Transverse colon (tissue), 4 donors: ENCODE measurements around the gene CNTNAP2. TPM values are rescaled to one million over a fixed set of nuclear protein-coding genes. Genes with fewer than 3 reads are reported as not detected.

Experiments
- DNase-seq: peaks from one replicate; pipeline ENCODE4 v3.0.0-alpha.2; 2019
- H3K27ac ChIP-seq, 4 donors: fragments of 200-600 bp; sonication (generic); 2 replicates each; pipeline ENCODE4 v1.5.1; 2016 to 2018; ENCODE audit warnings: inconsistent platforms in 4 of 4
- H3K27me3 ChIP-seq: fragments of 200-600 bp; sonication (generic); 2 replicates; pipeline ENCODE4 v1.5.1; 2017; ENCODE audit warnings: inconsistent platforms
- H3K36me3 ChIP-seq, 4 donors: fragments of 200-600 bp; sonication (generic); 2 replicates each; pipeline ENCODE4 v1.5.1; 2017 to 2019; ENCODE audit warnings: inconsistent platforms in 4 of 4
- H3K4me1 ChIP-seq, 4 donors: fragments of 200-600 bp; sonication (generic); 2 replicates each; pipeline ENCODE4 v1.5.1; 2017 to 2020; ENCODE audit warnings: inconsistent platforms in 4 of 4
- H3K4me3 ChIP-seq, 4 donors: fragments of 200-600 bp; sonication (generic); 1 replicate in 1 of 4; 2 replicates in 3 of 4; pipeline versions ENCODE4 v1.5.1 to v1.6.1; 2017 to 2019; ENCODE audit warnings: inconsistent platforms in 4 of 4
- H3K9me3 ChIP-seq, 2 donors: fragments of 200-600 bp; sonication (generic); 2 replicates each; pipeline ENCODE4 v1.5.1; 2017 to 2019; ENCODE audit warnings: inconsistent platforms in 2 of 2
- EP300 ChIP-seq: sonication (generic); formaldehyde crosslinking; IDR thresholded peaks from one replicate; pipeline ENCODE4 v1.6.1; 2017; ENCODE audit warnings: antibody characterized with exemption, low read depth
- POLR2A ChIP-seq: fragments of 450-650 bp; IDR thresholded peaks from one replicate; pipeline ENCODE4 v1.6.1; 2016; ENCODE audit warnings: antibody characterized with exemption, mild to moderate bottlenecking, moderate library complexity
- POLR2AphosphoS5 ChIP-seq, 3 donors: sonication (generic); formaldehyde crosslinking; IDR thresholded peaks; one replicate each; pipeline ENCODE4 v1.6.1; 2016; ENCODE audit warnings: antibody characterized with exemption in 3 of 3
- WGBS, 2 donors: methylation state at CpG; one replicate each; pipeline ENCODE4 v1.1.5; 2018; ENCODE audit warnings: low coverage in 1 of 2; 5-methylcytosine and 5-hydroxymethylcytosine counted together
- in situ Hi-C, 4 donors: fragments of 200-750 bp; cut with MboI; loops; one replicate each; pipeline versions ENCODE4 v1.15.0 to v1.15.1; 2017; ENCODE audit warnings: low sequenced_read_pairs in 3 of 4, low pct_ligation_motif_present in 1 of 4, low pct_unique_long_range_greater_than_20kb in 1 of 4
- intact Hi-C: fragments of 100-400 bp; cut with DNase I; formaldehyde crosslinking; loops from one replicate; pipeline ENCODE4 v1.15.1; 2023; ENCODE audit warnings: low total_unique reads
- total RNA-seq, 4 donors: library from RNA; depleted of rRNA; stranded (reverse); fragments of >200 nt; gene quantifications; one replicate each; pipeline ENCODE4 v1.1.0, GENCODE V29; 2016
- TF ChIP-seq, protein P1 (sequence below), 5 experiments: fragments of 200-600 bp in 3 of 5; fragments of 450-650 bp in 2 of 5; sonication (generic) in 3 of 5; IDR thresholded peaks; 1 replicate in 2 of 5; 2 replicates in 3 of 5; pipeline ENCODE4 v1.5.1; 2016 to 2017; ENCODE audit warnings: antibody characterized with exemption in 5 of 5, inconsistent platforms in 3 of 5, mild to moderate bottlenecking in 2 of 5, moderate library complexity in 1 of 5

CNTNAP2 gene
- total RNA-seq, 4 donors from 2014 or later: 0.60 to 2.9 (median 2.4) TPM

DNA sequence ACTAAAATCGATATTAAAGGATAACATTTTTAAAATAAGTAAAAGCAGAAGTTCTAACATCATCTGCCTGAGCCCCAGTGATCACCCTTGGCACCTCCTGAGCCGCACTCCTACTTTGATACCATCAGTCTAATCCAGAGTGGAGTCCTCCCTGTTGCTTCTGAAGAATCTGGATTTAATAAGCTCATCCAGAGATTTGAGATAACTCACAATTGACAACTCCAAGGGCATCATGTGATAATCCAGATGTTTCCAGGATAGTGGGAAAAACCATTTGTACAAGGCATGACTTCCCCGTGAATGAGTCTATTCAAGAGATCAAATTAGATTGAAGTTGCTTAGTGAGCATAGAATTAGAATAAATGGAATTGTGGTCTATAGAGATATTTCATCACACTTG is 1998.2 kb downstream of the CNTNAP2 start:
- TF ChIP-seq, protein P1, sequence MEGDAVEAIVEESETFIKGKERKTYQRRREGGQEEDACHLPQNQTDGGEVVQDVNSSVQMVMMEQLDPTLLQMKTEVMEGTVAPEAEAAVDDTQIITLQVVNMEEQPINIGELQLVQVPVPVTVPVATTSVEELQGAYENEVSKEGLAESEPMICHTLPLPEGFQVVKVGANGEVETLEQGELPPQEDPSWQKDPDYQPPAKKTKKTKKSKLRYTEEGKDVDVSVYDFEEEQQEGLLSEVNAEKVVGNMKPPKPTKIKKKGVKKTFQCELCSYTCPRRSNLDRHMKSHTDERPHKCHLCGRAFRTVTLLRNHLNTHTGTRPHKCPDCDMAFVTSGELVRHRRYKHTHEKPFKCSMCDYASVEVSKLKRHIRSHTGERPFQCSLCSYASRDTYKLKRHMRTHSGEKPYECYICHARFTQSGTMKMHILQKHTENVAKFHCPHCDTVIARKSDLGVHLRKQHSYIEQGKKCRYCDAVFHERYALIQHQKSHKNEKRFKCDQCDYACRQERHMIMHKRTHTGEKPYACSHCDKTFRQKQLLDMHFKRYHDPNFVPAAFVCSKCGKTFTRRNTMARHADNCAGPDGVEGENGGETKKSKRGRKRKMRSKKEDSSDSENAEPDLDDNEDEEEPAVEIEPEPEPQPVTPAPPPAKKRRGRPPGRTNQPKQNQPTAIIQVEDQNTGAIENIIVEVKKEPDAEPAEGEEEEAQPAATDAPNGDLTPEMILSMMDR (IDR thresholded peaks at IDR 0.05): no peak
- TF ChIP-seq EP300 (no peak), POLR2A (no peak), POLR2AphosphoS5 (IDR thresholded peaks at IDR 0.05) (no peak)
- H3K4me1 ChIP-seq: no peaks in the 10 kb centered on the region
- intact Hi-C loops: no loop called here
- no peaks in the 10 kb centered on the region for H3K27me3 ChIP-seq
- DNase-seq: no peak
- 59 to 77% methylated on average over 3 of the region's 3 CpGs for WGBS, 2 donors
- in situ Hi-C loops: no loop called here
- H3K36me3 ChIP-seq: no peaks in the 10 kb centered on the region
- no peak overlapping the region for H3K27ac ChIP-seq
- no peak overlapping the region for H3K4me3 ChIP-seq
- no peaks in the 10 kb centered on the region for H3K9me3 ChIP-seq

DNA sequence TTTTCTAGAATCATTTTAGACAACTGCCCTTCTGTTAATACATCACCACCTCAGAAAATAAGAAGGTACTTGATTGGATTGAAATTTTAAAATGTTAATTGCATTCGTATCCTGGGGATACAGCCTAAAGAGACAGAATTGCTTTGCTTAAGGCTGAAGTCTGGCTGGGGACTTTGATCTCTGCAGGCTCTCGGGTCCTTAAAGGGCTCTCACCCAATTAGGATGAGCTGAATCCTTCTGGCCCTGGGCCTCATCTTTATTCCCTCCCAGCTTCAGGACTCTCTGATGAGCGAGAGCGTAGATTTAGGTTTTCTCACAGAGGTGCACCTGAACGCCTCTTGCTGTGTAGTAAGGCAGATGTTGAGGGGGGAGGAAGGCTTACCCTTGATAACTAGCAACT is 1998.7 kb downstream of the CNTNAP2 start:
- Histone ChIP-seq H3K4me3 (no peak overlapping the region), H3K27me3 (no peaks in the 10 kb centered on the region), H3K9me3 (no peaks in the 10 kb centered on the region), H3K27ac (no peak overlapping the region), H3K36me3 (no peaks in the 10 kb centered on the region), H3K4me1 (no peaks in the 10 kb centered on the region)
- DNase-seq: no peak
- intact Hi-C loops: no loop called here
- WGBS, 2 donors: 0 to 64% methylated on average over 1 to 5 of the region's 5 CpGs
- in situ Hi-C loops: no loop called here
- TF ChIP-seq, protein P1 (IDR thresholded peaks at IDR 0.05): no peak
- TF ChIP-seq POLR2A: no peak
- no peak for TF ChIP-seq POLR2AphosphoS5 (IDR thresholded peaks at IDR 0.05)
- no peak for TF ChIP-seq EP300

DNA sequence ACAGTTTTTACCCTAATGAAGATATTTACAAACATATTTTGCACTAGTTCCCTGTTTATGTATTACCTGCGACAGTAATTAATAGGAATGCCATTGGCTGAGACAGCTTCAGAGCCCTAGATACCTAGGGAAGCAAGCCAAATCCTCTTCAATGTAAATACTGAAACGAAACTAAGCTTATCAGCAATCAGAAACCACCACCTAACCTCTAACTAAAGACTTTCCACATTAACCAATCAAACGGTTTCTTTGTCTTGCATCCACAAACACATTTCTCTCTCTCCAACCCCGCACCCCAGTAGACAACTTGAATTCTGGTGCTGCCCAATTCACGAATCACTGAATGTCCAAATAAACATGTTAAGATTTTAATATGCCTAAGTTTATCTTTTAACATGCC is 1999.6 kb downstream of the CNTNAP2 start:
- no peak for DNase-seq

DNA sequence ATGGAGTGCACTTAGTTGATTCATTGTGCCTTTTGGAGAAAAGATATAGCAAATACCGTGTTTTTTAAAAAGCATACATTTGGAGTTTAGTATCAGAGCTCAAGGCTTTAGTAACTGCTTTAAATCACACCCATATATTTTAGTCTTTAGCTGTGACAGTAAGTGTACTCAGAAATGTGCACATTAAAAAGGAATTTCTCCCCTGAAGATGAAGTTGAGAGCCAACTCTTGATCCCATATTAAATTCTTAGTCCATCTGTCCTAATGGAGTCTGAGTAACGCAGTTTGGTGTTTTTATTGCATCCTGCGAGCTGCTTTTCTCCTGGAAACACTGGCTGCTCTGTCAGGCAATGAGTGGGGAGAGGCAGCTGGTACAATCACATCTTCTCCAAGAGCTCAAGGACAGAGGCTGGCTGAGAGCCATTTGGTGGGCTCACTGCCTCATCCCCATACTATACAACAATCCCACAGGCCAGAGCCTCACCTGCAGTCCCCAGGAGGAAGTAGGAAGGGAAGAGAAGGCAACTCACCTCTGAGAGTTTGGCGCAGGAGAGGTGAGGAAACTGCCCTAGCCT is 2000.3 kb downstream of the CNTNAP2 start:
- in situ Hi-C loops: no loop called here
- 53 to 67% methylated on average over 1 to 4 of the region's 4 CpGs for WGBS, 2 donors
- H3K27me3 ChIP-seq: no peaks in the 10 kb centered on the region

More for the DNA sequence above, 1999.6 kb downstream of the CNTNAP2 start:
- H3K27me3 ChIP-seq: no peaks in the 10 kb centered on the region
- no peaks in the 10 kb centered on the region for H3K9me3 ChIP-seq
- no peak for TF ChIP-seq POLR2A
- H3K36me3 ChIP-seq: no peaks in the 10 kb centered on the region
- H3K27ac ChIP-seq: no peak overlapping the region
- in situ Hi-C loops (no loop called here), intact Hi-C loops (no loop called here)
- WGBS, 2 donors: 36 to 43% methylated on average over 5 of the region's 5 CpGs
- H3K4me3 ChIP-seq: no peak overlapping the region
- H3K4me1 ChIP-seq: no peaks in the 10 kb centered on the region

DNA sequence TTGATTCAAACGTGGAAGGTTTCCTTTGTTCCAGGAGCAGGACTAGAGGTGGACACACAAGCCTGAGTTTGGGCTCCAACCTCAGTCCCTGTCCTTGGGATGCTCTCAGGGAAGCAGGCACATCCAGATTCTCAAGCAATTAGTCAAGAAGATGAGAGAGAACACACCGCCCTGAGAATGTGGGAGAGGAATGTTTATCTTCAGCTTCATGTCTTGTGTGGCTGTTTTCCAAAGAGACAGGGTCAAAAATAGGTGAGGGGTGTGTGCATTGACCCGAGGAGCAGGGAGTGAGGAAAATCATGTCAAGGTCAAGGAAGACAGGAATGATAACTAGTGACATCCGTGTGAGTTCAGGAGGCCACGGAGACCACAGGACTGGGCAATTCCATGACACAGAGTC is 2001.8 kb downstream of the CNTNAP2 start:
- in situ Hi-C loops (no loop called here), intact Hi-C loops (no loop called here)
- no peaks in the 10 kb centered on the region for H3K27me3 ChIP-seq
- TF ChIP-seq POLR2A (no peak), POLR2AphosphoS5 (IDR thresholded peaks at IDR 0.05) (no peak), EP300 (no peak)
- TF ChIP-seq, protein P1 (IDR thresholded peaks at IDR 0.05): no peak
- no peaks in the 10 kb centered on the region for H3K4me1 ChIP-seq
- no peak for DNase-seq
- H3K36me3 ChIP-seq: no peaks in the 10 kb centered on the region
- no peaks in the 10 kb centered on the region for H3K9me3 ChIP-seq
- WGBS, 2 donors: 60 to 64% methylated on average over 5 of the region's 5 CpGs
- H3K4me3 ChIP-seq: no peak overlapping the region
- H3K27ac ChIP-seq: no peak overlapping the region

More for the DNA sequence above, 2000.3 kb downstream of the CNTNAP2 start:
- H3K9me3 ChIP-seq: no peaks in the 10 kb centered on the region
- H3K27ac ChIP-seq: no peak overlapping the region
- DNase-seq: no peak
- no peaks in the 10 kb centered on the region for H3K36me3 ChIP-seq
- TF ChIP-seq POLR2A (no peak), POLR2AphosphoS5 (IDR thresholded peaks at IDR 0.05) (no peak)
- no peak overlapping the region for H3K4me3 ChIP-seq
- intact Hi-C loops: no loop called here
- H3K4me1 ChIP-seq: no peaks in the 10 kb centered on the region
